Uterine smooth muscle cell (primary cell): ENCODE data around the gene FAM117A. TPM values are rescaled to one million over a fixed set of nuclear protein-coding genes. Genes with fewer than 3 reads are reported as not detected.

ENCODE experiments used
- total RNA-seq: library from RNA; depleted of rRNA; stranded (reverse); fragments of >200 nt; gene quantifications from 2 replicates; pipeline ENCODE4 v1.2.3, GENCODE V29; 2014

FAM117A gene
- 1.1 and 1.2 TPM in 2 replicates for total RNA-seq

GRCh38 chr17:49763735-49764558 lies at the start of gene FAM117A:
FAM117A (minus strand) TSS chr17:49764131; CDS start chr17:49764087, 44 bp downstream.

GRCh38 chr17:49788478-49789242 lies 24.7 kb upstream of the FAM117A start, which contains the start of gene KAT7:
KAT7 (plus strand) TSS chr17:49788681; CDS start chr17:49788835, 154 bp downstream.

GRCh38 chr17:49707608-49708514 lies 56.1 kb downstream of the FAM117A start, which contains the start of gene SLC35B1:
SLC35B1 (minus strand) TSS chr17:49707964; CDS start chr17:49707833, 131 bp downstream.

GRCh38 chr17:49677933-49678847 lies 85.7 kb downstream of the FAM117A start, which contains the start of gene SPOP:
SPOP (minus strand) TSS chr17:49678097; CDS start chr17:49622810, 55,287 bp downstream.

Other genes with a start within 250 kb of the FAM117A start
- gene NXPH3, start 188.3 kb downstream of the FAM117A start, total RNA-seq, result 0.11 and 0.37 TPM in 2 replicates
- gene SPOP, start 86.0 kb downstream of the FAM117A start, total RNA-seq, result 61.4 and 98.7 TPM in 2 replicates
- gene SLC35B1, start 56.2 kb downstream of the FAM117A start, total RNA-seq, result 60.6 and 63.2 TPM in 2 replicates
- 29.1 and 40.6 TPM in 2 replicates for gene KAT7, start 24.6 kb upstream of the FAM117A start, total RNA-seq
- not detected in 2 replicates for gene TAC4, start 83.9 kb upstream of the FAM117A start, total RNA-seq
- gene DLX4, start 205.1 kb upstream of the FAM117A start, total RNA-seq, result not detected in 2 replicates
- gene DLX3, start 231.1 kb upstream of the FAM117A start, total RNA-seq, result not detected in 2 replicates